MM.1S (cell line): Measurements from ENCODE around the gene ZNF575.

Experiments
- DNase-seq: peaks from one replicate; pipeline ENCODE4 v3.0.0-alpha.2; 2015
- H2AFZ ChIP-seq: fragments of 300-600 bp; sonication (generic); 2 replicates; pipeline ENCODE4 v1.6.0; 2016; ENCODE audit warnings: antibody characterized with exemption, low read length
- H3F3A ChIP-seq: fragments of 300-600 bp; sonication (generic); 2 replicates; pipeline ENCODE4 v1.6.1; 2016; ENCODE audit warnings: mild to moderate bottlenecking, antibody characterized with exemption, low read length, moderate library complexity, mixed read lengths; ENCODE audit not compliant: insufficient read depth
- H3K27ac ChIP-seq: fragments of 300-600 bp; sonication (generic); 2 replicates; pipeline ENCODE4 v1.5.1; 2016; ENCODE audit warnings: mild to moderate bottlenecking, low read length
- H3K27me3 ChIP-seq: fragments of 300-600 bp; sonication (generic); replicated peaks from 2 replicates; pipeline ENCODE4 v1.6.0; 2016; ENCODE audit warnings: low read length; ENCODE audit not compliant: insufficient read depth
- H3K36me3 ChIP-seq: fragments of 300-600 bp; sonication (generic); replicated peaks from 2 replicates; pipeline ENCODE4 v1.6.1; 2016; ENCODE audit warnings: mild to moderate bottlenecking, low read length, mixed read lengths; ENCODE audit not compliant: insufficient read depth
- H3K4me1 ChIP-seq: fragments of 300-600 bp; sonication (generic); 2 replicates; pipeline ENCODE4 v1.6.1; 2016; ENCODE audit warnings: low read length, mixed read lengths
- H3K4me2 ChIP-seq: fragments of 300-600 bp; sonication (generic); 2 replicates; pipeline ENCODE4 v1.6.0; 2016; ENCODE audit warnings: low read depth, low read length
- H3K4me3 ChIP-seq: fragments of 300-600 bp; sonication (generic); 2 replicates; pipeline ENCODE4 v1.5.1; 2016; ENCODE audit warnings: low read length, mixed read lengths
- H3K79me2 ChIP-seq: fragments of 300-600 bp; sonication (generic); 2 replicates; pipeline ENCODE4 v1.6.1; 2016; ENCODE audit warnings: mixed run types, low read length, mixed read lengths
- H3K9ac ChIP-seq: fragments of 300-600 bp; sonication (generic); 2 replicates; pipeline ENCODE4 v1.6.1; 2016; ENCODE audit warnings: low read length, mixed read lengths
- H3K9me2 ChIP-seq: fragments of 300-600 bp; sonication (generic); replicated peaks from 2 replicates; pipeline ENCODE4 v1.6.1; 2016; ENCODE audit warnings: mild to moderate bottlenecking, low read length, mixed read lengths; ENCODE audit not compliant: insufficient read depth
- H3K9me3 ChIP-seq: fragments of 300-600 bp; sonication (generic); replicated peaks from 2 replicates; pipeline ENCODE4 v1.6.1; 2016; ENCODE audit warnings: mild to moderate bottlenecking, low read length, mixed read lengths; ENCODE audit not compliant: insufficient read depth
- H4K20me1 ChIP-seq: fragments of 300-600 bp; sonication (generic); 2 replicates; pipeline ENCODE4 v1.6.1; 2016; ENCODE audit warnings: mild to moderate bottlenecking, low read length, moderate library complexity, mixed read lengths; ENCODE audit not compliant: insufficient read depth
- CTCF ChIP-seq: fragments of 300-600 bp; sonication (generic); IDR thresholded peaks from 2 replicates; pipeline ENCODE4 v1.5.1; 2016; ENCODE audit warnings: antibody characterized with exemption, low read length, mixed read lengths
- EZH2 ChIP-seq: fragments of 300-600 bp; sonication (generic); optimal IDR thresholded peaks from 2 replicates; pipeline ENCODE3; 2017; ENCODE audit warnings: low read depth, mild to moderate bottlenecking, antibody characterized with exemption, low read length, mixed read lengths
- EZH2phosphoT487 ChIP-seq: fragments of 300-600 bp; sonication (generic); IDR thresholded peaks from 2 replicates; pipeline ENCODE4 v1.6.1; 2018; ENCODE audit warnings: antibody characterized with exemption, low read length

ZNF575 gene

GRCh38 chr19:43569657-43570056, 36.7 kb downstream of the ZNF575 start:
- H2AFZ ChIP-seq, result no peak overlapping the region
- no peak for TF ChIP-seq EZH2
- no peak for TF ChIP-seq EZH2phosphoT487
- no peak for TF ChIP-seq CTCF
- no peaks in the 10 kb centered on the region for H3K4me1 ChIP-seq
- H3K27me3 ChIP-seq, result no peaks in the 10 kb centered on the region
- H3F3A ChIP-seq, result no peaks in the 10 kb centered on the region
- no peaks in the 10 kb centered on the region for H4K20me1 ChIP-seq
- H3K27ac ChIP-seq, result no peak overlapping the region
- DNase-seq, result no peak
- H3K9me3 ChIP-seq, result no peaks in the 10 kb centered on the region
- no peaks in the 10 kb centered on the region for H3K9me2 ChIP-seq
- no peak overlapping the region for H3K9ac ChIP-seq
- H3K36me3 ChIP-seq, result no peaks in the 10 kb centered on the region
- peaks cover 12% of the 10 kb centered on the region for H3K79me2 ChIP-seq
- no peak overlapping the region for H3K4me2 ChIP-seq
- no peak overlapping the region for H3K4me3 ChIP-seq

- TF ChIP-seq EZH2phosphoT487, result no peak
- no peak for TF ChIP-seq EZH2
- TF ChIP-seq CTCF, result no peak
- Histone ChIP-seq H4K20me1 (no peaks in the 10 kb centered on the region), H3K36me3 (no peaks in the 10 kb centered on the region), H3K9me3 (no peaks in the 10 kb centered on the region), H3K4me3 (no peak overlapping the region), H3F3A (no peaks in the 10 kb centered on the region), H2AFZ (no peak overlapping the region), H3K4me2 (no peak overlapping the region), H3K4me1 (no peaks in the 10 kb centered on the region), H3K27ac (no peak overlapping the region), H3K27me3 (no peaks in the 10 kb centered on the region), H3K9me2 (no peaks in the 10 kb centered on the region), H3K79me2 (peaks cover 18% of the 10 kb centered on the region), H3K9ac (no peak overlapping the region)
- DNase-seq, result no peak
Measured at GRCh38 chr19:43570174-43570791, 37.3 kb downstream of the ZNF575 start.

- TF ChIP-seq EZH2, result no peak
- no peak for TF ChIP-seq CTCF
- no peak for TF ChIP-seq EZH2phosphoT487
- DNase-seq, result no peak
- Histone ChIP-seq H3K4me2 (no peak overlapping the region), H3K4me1 (peaks cover 4% of the 10 kb centered on the region; the same call in 1 of the 2 replicates), H3K79me2 (peaks cover 19% of the 10 kb centered on the region), H3K9me3 (no peaks in the 10 kb centered on the region), H3K4me3 (no peak overlapping the region), H4K20me1 (no peaks in the 10 kb centered on the region), H3K27ac (no peak overlapping the region), H3K27me3 (0 out of 2 replicates have a peak, but pooled peaks cover 9% of the 10 kb centered on the region), H3K9ac (no peak overlapping the region), H3K9me2 (no peaks in the 10 kb centered on the region), H3K36me3 (no peaks in the 10 kb centered on the region), H3F3A (no peaks in the 10 kb centered on the region), H2AFZ (no peak overlapping the region)
Measured at GRCh38 chr19:43572171-43572588, 39.2 kb downstream of the ZNF575 start.
